ENCODE results near the gene STON2.

- no peak for TF ChIP-seq CTCF (conservative IDR thresholded peaks at IDR 0.05)
- TF ChIP-seq EZH2 (IDR thresholded peaks at IDR 0.05; ENCODE audit: low read depth), result no peak
Observed at GRCh38 chr14:81336009-81336408, 64.1 kb downstream of the STON2 start.
